GM18505 (cell line): ENCODE measurements around the gene SNX14.
"Not testable (repeated sequence)": the region's sequence is repeated elsewhere in the genome, so short reads cannot be mapped to it uniquely, and the experiment has no call there.

ENCODE experiments used
- ATAC-seq: cut with Tn5 transposase; IDR thresholded peaks from one replicate; pipeline ENCODE4 v1.9.1; 2021; ENCODE audit not compliant: unreplicated experiment
- POLR2A ChIP-seq: IDR thresholded peaks from 4 replicates; pipeline ENCODE4 v1.6.1; 2011; ENCODE audit warnings: borderline replicate concordance; ENCODE audit not compliant: insufficient read depth, insufficient read length; ENCODE audit errors: extremely low read depth

The SNX14 gene

DNA sequence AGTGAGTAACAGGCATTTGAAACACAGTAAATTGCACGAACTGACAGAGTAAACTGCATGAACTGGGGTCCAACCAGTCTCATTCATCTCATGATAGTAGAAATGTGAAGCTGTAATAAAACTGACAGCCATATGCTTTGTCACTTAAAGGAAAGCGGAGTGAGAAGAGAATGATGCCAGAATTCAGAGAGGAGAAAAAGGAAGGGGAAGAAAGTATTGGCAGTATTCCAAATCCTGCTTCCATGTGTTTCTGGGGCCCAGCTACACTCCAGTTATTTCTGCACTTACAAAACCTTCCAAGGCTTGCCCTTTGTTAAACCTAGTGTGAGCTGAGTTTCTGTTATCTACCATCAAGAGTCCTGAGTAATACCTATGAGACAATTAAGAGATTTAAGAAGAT, 17.2 kb downstream of the SNX14 start:
- no peak for TF ChIP-seq POLR2A
- ATAC-seq = no peak

- TF ChIP-seq POLR2A = no peak
- no peak for ATAC-seq
Measured at GRCh38 chr6:85574932-85575598, 18.6 kb downstream of the SNX14 start.

DNA sequence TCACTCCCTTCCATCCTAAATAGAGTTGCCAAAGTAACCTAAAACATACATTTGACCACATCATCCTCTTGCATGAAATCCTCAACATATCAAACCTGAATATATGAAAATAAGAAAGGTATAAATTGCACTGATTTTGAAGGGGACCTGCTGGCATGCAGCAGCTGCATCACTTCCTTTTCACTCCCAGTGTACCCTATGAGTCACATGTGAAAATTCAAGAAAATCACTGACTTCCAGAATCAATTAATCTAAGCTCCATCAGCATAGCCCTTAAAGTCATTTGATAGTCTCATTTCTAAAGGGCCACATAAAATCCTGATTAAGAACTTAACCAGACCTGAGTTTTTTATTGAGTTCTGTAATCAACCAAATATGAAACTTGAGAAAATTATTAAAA, 24.3 kb downstream of the SNX14 start:
- TF ChIP-seq POLR2A = no peak
- ATAC-seq = no peak

- ATAC-seq = no peak
- TF ChIP-seq POLR2A = no peak
Measured at GRCh38 chr6:85568411-85568810, 25.2 kb downstream of the SNX14 start.

DNA sequence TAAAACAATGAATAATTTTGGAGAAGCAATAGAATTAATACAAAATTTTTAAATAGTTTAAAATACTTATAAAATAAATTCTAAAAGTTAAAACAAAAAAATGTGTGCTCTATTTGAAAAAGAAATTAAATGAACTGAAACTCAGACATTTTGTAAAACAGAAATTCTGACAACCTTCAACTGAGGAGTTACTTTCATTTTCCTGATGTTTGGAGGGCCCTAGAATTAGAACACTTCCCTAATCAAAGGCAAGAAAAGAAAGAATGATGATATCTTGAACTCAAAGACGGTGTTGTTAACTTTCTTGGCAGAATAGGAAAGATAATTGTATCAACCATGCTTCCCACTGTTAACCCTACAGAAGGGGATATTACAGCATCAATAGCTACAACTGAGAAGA, 27.9 kb downstream of the SNX14 start:
- TF ChIP-seq POLR2A = no peak
- no peak for ATAC-seq

GRCh38 chr6:85564223-85564622, 29.4 kb downstream of the SNX14 start:
- not testable (repeated sequence) for ATAC-seq

DNA sequence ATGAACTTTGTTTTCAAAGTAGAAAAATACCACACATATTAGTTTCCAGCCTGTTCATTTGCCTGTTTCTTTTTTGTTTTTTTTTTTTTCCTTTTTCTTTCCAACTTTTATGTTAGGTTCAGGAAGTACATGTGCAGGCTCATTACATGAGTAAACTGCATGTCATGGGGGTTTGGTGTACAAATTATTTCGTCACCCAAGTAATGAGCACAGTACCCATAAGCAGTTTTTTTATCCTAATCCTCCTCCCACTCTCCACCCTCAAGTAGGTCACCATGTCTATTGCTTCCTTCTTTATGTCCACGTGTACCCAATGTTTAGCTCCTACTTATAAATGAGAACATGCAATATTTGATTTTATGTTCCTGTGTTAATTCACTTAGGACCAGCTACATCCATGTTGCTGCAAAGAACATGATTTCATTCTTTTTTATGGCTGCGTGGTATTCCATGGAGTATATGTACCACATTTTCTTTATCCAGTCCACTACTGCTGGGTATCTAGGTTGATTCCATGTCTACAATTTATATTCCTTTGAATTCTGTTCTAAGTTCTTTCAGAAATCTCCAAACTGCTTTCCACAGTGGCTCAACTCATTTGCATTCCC, 31.8 kb downstream of the SNX14 start:
- ATAC-seq = no peak

GRCh38 chr6:85556992-85557668, 36.5 kb downstream of the SNX14 start:
- ATAC-seq = peak; percentile 68
- no peak for TF ChIP-seq POLR2A

More for the DNA sequence above, 31.8 kb downstream of the SNX14 start:
- no peak for TF ChIP-seq POLR2A

DNA sequence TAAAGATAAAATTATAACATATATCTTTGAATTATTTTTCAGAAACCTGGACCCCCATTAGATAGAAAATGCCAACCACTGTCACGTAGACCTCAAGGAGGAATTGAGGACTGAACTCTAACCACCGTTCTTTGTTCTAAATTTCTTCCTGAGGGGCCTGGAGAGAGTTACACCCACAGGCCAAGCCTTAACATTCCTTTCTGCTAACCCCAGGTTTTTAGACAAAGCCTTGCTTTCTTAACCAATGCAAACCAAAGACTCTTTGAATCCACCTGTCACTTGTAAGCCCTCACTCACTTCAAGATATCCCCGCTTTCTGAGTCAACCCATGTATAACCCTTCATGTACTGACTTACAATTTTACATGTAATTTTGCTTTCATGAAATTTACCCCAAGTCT, 41.0 kb downstream of the SNX14 start:
- TF ChIP-seq POLR2A = no peak
- no peak for ATAC-seq

GRCh38 chr6:85551264-85551663, 42.4 kb downstream of the SNX14 start:
- no peak for TF ChIP-seq POLR2A
- ATAC-seq = no peak

DNA sequence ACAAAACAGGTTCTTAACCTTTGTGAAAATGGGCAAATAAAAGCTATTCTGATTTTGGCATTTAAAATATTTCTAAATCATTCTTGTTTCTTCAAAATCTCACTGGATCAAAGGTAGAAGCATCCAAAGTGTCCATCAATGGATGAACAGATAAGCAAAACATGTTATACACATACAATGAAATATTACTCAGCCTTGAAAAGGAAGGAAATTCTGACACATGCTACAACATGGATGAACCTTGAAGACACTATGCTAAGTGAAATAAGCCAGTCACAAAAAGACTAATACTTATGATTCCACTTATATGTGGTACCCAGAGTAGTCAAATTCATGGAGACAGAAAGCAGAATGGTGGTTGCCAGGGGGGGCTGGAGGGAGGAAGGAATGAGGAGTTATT, 45.9 kb downstream of the SNX14 start:
- no peak for TF ChIP-seq POLR2A
- ATAC-seq = no peak

- ATAC-seq = no peak
- no peak for TF ChIP-seq POLR2A
Measured at GRCh38 chr6:85544776-85545175, 48.9 kb downstream of the SNX14 start.

DNA sequence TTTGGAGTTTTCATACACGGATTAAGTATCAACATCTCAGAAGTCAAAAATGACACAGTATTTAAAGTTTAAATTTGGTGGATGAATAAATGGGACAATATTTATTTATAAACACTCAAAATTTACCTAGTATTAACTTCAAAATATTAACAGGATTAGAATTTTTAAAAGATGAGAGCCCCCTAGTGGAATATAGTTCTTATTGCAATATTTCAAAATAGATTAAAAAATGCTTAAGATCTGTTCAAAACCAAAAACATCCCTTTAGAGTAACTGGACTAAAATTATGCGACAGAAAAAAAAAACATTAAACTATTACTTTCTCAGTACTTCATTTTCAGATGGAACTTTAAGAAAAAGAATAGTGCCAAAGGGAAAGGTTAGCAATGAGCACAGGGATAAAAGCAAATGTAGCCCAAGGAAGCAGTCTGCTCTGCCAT, 56.6 kb downstream of the SNX14 start:
- no peak for ATAC-seq
- no peak for TF ChIP-seq POLR2A

- not testable (repeated sequence) for ATAC-seq
Measured at GRCh38 chr6:85524281-85524680, 69.4 kb downstream of the SNX14 start.
